ENCODE data around the gene DRD3.

DNA sequence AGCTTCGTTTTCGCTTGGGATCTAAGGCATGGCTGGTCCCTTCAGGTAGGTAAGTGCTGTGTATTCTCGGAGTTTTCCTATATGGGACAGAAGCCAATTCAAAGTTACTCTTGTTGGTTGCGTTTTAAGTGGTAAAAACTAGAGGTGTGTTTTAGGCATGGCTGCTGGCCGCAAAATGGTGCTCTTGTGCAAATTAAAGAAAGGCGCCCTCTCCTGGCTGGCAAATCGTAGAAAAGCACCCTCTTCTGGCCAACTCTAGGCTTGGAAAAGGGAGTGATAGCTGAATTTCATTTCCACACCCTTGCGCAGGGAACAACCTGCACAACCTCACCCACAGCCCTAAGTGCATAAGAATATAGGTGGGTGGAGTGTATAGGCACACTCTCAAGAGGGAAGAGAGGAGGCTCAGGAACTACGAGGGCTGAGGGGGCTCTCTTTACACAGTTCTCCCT lies 23.5 kb downstream of the DRD3 start:
- TF ChIP-seq, protein P1, sequence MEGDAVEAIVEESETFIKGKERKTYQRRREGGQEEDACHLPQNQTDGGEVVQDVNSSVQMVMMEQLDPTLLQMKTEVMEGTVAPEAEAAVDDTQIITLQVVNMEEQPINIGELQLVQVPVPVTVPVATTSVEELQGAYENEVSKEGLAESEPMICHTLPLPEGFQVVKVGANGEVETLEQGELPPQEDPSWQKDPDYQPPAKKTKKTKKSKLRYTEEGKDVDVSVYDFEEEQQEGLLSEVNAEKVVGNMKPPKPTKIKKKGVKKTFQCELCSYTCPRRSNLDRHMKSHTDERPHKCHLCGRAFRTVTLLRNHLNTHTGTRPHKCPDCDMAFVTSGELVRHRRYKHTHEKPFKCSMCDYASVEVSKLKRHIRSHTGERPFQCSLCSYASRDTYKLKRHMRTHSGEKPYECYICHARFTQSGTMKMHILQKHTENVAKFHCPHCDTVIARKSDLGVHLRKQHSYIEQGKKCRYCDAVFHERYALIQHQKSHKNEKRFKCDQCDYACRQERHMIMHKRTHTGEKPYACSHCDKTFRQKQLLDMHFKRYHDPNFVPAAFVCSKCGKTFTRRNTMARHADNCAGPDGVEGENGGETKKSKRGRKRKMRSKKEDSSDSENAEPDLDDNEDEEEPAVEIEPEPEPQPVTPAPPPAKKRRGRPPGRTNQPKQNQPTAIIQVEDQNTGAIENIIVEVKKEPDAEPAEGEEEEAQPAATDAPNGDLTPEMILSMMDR (conservative IDR thresholded peaks at IDR 0.05 in 1 of 2, IDR thresholded peaks at IDR 0.05 in 1 of 2; ENCODE audit: low read depth in 1 of 2, low read length in 2 of 2): peak; percentile 54 to 63
- TF ChIP-seq EZH2 (IDR thresholded peaks at IDR 0.05; ENCODE audit: low read length, missing control alignments): no peak
